Panc1 (cell line): Measurements from ENCODE around the gene PLEKHO2.

Source experiments
- CTCF ChIP-seq: fragments of 450-650 bp; IDR thresholded peaks from 2 replicates; pipeline ENCODE4 v1.5.1; 2017; ENCODE audit warnings: mild to moderate bottlenecking
- POLR2AphosphoS5 ChIP-seq: IDR thresholded peaks from 2 replicates; pipeline ENCODE4 v1.6.1; 2012; ENCODE audit warnings: mild to moderate bottlenecking, low read depth, low read length, moderate library complexity
- SIN3A ChIP-seq: IDR thresholded peaks from 2 replicates; pipeline ENCODE4 v1.6.1; 2012; ENCODE audit warnings: low read depth, mild to moderate bottlenecking, low read length, moderate library complexity, borderline replicate concordance; ENCODE audit not compliant: insufficient read depth

- no peak for TF ChIP-seq POLR2AphosphoS5
- no peak for TF ChIP-seq CTCF
- TF ChIP-seq SIN3A = no peak
Measured at GRCh38 chr15:64854041-64854440, 12.3 kb downstream of the PLEKHO2 start.
